Fibroblast of skin of right biceps (primary cell): ENCODE results near the gene USO1.
"Not testable (repeated sequence)": the region's sequence is repeated elsewhere in the genome, so short reads cannot be mapped to it uniquely, and the experiment has no call there.

Source experiments
- DNase-seq: peaks from one replicate; pipeline ENCODE4 v3.0.0-alpha.2; 2013

Gene USO1

GRCh38 chr4:75724066-75724866 lies at the start of gene USO1:
TSS of gene USO1 (plus strand) at chr4:75724577. CDS start at chr4:75724820, 243 bp downstream.
- DNase-seq = peak; percentile 99

- DNase-seq = no peak
Observed at GRCh38 chr4:75675004-75675531, 49.3 kb upstream of the USO1 start.

GRCh38 chr4:75678473-75678872 lies 45.9 kb upstream of the USO1 start:
- no peak for DNase-seq

GRCh38 chr4:75678965-75679364 lies 45.4 kb upstream of the USO1 start:
- DNase-seq = no peak

GRCh38 chr4:75679876-75680575 lies 44.4 kb upstream of the USO1 start:
- DNase-seq = peak; percentile 47

GRCh38 chr4:75683482-75684155 lies 40.8 kb upstream of the USO1 start:
- no peak for DNase-seq

GRCh38 chr4:75685546-75686189 lies 38.7 kb upstream of the USO1 start:
- DNase-seq = no peak

GRCh38 chr4:75686346-75686745 lies 38.0 kb upstream of the USO1 start:
- no peak for DNase-seq

- not testable (repeated sequence) for DNase-seq
Observed at GRCh38 chr4:75687125-75687524, 37.3 kb upstream of the USO1 start.

- not testable (repeated sequence) for DNase-seq
Observed at GRCh38 chr4:75692066-75692465, 32.3 kb upstream of the USO1 start.

GRCh38 chr4:75696071-75696470 lies 28.3 kb upstream of the USO1 start:
- DNase-seq = no peak

GRCh38 chr4:75696581-75696980 lies 27.8 kb upstream of the USO1 start:
- no peak for DNase-seq

GRCh38 chr4:75698162-75698962 lies 26.0 kb upstream of the USO1 start:
- DNase-seq = no peak

- DNase-seq = no peak
Observed at GRCh38 chr4:75698963-75699228, 25.5 kb upstream of the USO1 start.

GRCh38 chr4:75699299-75699698 lies 25.1 kb upstream of the USO1 start:
- DNase-seq = no peak

GRCh38 chr4:75702919-75703411 lies 21.4 kb upstream of the USO1 start:
- DNase-seq = no peak

- DNase-seq = no peak
Observed at GRCh38 chr4:75705198-75705977, 19.0 kb upstream of the USO1 start.

GRCh38 chr4:75708218-75708691 lies 16.1 kb upstream of the USO1 start:
- no peak for DNase-seq

GRCh38 chr4:75710246-75710645 lies 14.1 kb upstream of the USO1 start:
- no peak for DNase-seq

GRCh38 chr4:75714011-75714410 lies 10.4 kb upstream of the USO1 start:
- peak; percentile 53 for DNase-seq

- no peak for DNase-seq
Observed at GRCh38 chr4:75714704-75715103, 9.7 kb upstream of the USO1 start.
